ENCODE results near the gene KPNA6. TPM values are rescaled to one million over a fixed set of nuclear protein-coding genes. Genes with fewer than 3 reads are reported as not detected.

Gene KPNA6
- total RNA-seq, 2 experiments from 2014 or later, result 19.5 to 36.3 TPM

GRCh38 chr1:32215629-32216480, 108.0 kb downstream of the KPNA6 start:
- intact Hi-C loops (cut with micrococcal nuclease; ENCODE audit: unreplicated experiment), result loop anchor here (1.0 to 2.0 kb wide), 5 partner anchors 33 to 198 kb away; no protein-coding TSS in a partner anchor
- Histone ChIP-seq H3K36me3 (ENCODE audit: insufficient read depth, low read length) (no peaks in the 10 kb centered on the region; the same call in 1 of the 2 replicates), H3K4me3 (ENCODE audit: low read depth, low read length, poor library complexity, severe bottlenecking) (no peak overlapping the region), H3K79me2 (ENCODE audit: insufficient read depth, low read depth, low read length) (no peaks in the 10 kb centered on the region), H2AFZ (ENCODE audit: low read length) (no peak overlapping the region), H3K4me1 (ENCODE audit: insufficient read depth, low read length, poor library complexity, severe bottlenecking) (peaks cover 11% of the 10 kb centered on the region), H3K9me2 (ENCODE audit: insufficient read depth, low read length) (no peaks in the 10 kb centered on the region), H3K9me3 (ENCODE audit: low read length) (no peaks in the 10 kb centered on the region), H3K27ac (ENCODE audit: low read depth, low read length, poor library complexity, severe bottlenecking) (no peak overlapping the region), H4K20me1 (ENCODE audit: insufficient read depth, low read length) (no peaks in the 10 kb centered on the region), H3K4me2 (ENCODE audit: low read length) (no peak overlapping the region)
- ChIA-PET CTCF (ENCODE audit: unreplicated experiment) (interaction anchor here (1.0 to 2.1 kb wide), 6 partner anchors 10 to 154 kb away, joined by 4 to 10 read pairs (median 7); partner anchors contain the start of genes IQCC and LCK), POLR2A (interaction anchor here (0.7 to 1.8 kb wide), 8 partner anchors 10 to 179 kb away, joined by 3 to 10 read pairs (median 6); partner anchors contain the start of genes BSDC1 and IQCC)
- peak; percentile 81 for DNase-seq (ENCODE audit: low spot score)
- TF ChIP-seq CTCF (conservative IDR thresholded peaks at IDR 0.05; ENCODE audit: low read length) (peak; percentile 95), EZH2phosphoT487 (IDR thresholded peaks at IDR 0.05; ENCODE audit: borderline replicate concordance, low read depth, low read length) (no peak)
- BruUV-seq (replicated peaks), result no TSS peak

GRCh38 chr1:32216566-32216965, 108.7 kb downstream of the KPNA6 start:
- intact Hi-C loops (cut with micrococcal nuclease; ENCODE audit: unreplicated experiment), result no loop called here
- Histone ChIP-seq H3K9me2 (ENCODE audit: insufficient read depth, low read length) (no peaks in the 10 kb centered on the region), H3K79me2 (ENCODE audit: insufficient read depth, low read depth, low read length) (no peaks in the 10 kb centered on the region), H3K4me3 (ENCODE audit: low read depth, low read length, poor library complexity, severe bottlenecking) (no peak overlapping the region), H3K9me3 (ENCODE audit: low read length) (no peaks in the 10 kb centered on the region), H3K4me1 (ENCODE audit: insufficient read depth, low read length, poor library complexity, severe bottlenecking) (peaks cover 18% of the 10 kb centered on the region), H3K4me2 (ENCODE audit: low read length) (no peak overlapping the region), H3K36me3 (ENCODE audit: insufficient read depth, low read length) (no peaks in the 10 kb centered on the region; the same call in 1 of the 2 replicates), H4K20me1 (ENCODE audit: insufficient read depth, low read length) (no peaks in the 10 kb centered on the region), H2AFZ (ENCODE audit: low read length) (no peak overlapping the region), H3K27ac (ENCODE audit: low read depth, low read length, poor library complexity, severe bottlenecking) (no peak overlapping the region)
- TF ChIP-seq CTCF (conservative IDR thresholded peaks at IDR 0.05; ENCODE audit: low read length) (no peak), EZH2phosphoT487 (IDR thresholded peaks at IDR 0.05; ENCODE audit: borderline replicate concordance, low read depth, low read length) (no peak)
- no peak for DNase-seq (ENCODE audit: low spot score)
- BruUV-seq (replicated peaks), result no TSS peak
- ChIA-PET CTCF (ENCODE audit: unreplicated experiment) (interaction anchor here (0.7 to 2.1 kb wide), 5 partner anchors 11 to 105 kb away, joined by 3 to 10 read pairs (median 8); partner anchors contain the start of gene IQCC), POLR2A (interaction anchor here (0.5 to 1.8 kb wide), 6 partner anchors 11 to 106 kb away, joined by 3 to 10 read pairs (median 5); partner anchors contain the start of gene IQCC)
